Endothelial cell of umbilical vein (primary cell): ENCODE results near the gene PHACTR2. TPM values are rescaled to one million over a fixed set of nuclear protein-coding genes. Genes with fewer than 3 reads are reported as not detected.

ENCODE experiments used
- BruUV-seq: library from RNA; stranded (reverse); fragments of 400-500 nt; replicated peaks from 2 replicates; lab custom pipeline; 2021; lab: Mats Ljungman, UMichigan
- CTCF ChIA-PET: fragments of 300-600, 350-600 bp; sonication (Branson Sonifier 250); formaldehyde crosslinking; loops from one replicate; lab custom pipeline; 2021; ENCODE audit warnings: antibody characterized with exemption, inconsistent platforms; lab: Charles Lee
- POLR2A ChIA-PET: fragments of 300-600, 350-600 bp; sonication (Branson Sonifier 250); formaldehyde crosslinking; loops from one replicate; lab custom pipeline; 2021; ENCODE audit warnings: antibody characterized with exemption, inconsistent platforms; lab: Charles Lee
- DNase-seq: peaks from one replicate; pipeline ENCODE4 v3.0.0-alpha.2; 2011; ENCODE audit warnings: low read depth, low spot score
- FAIRE-seq: peaks from 2 replicates; lab custom pipeline; 2011; peaks lifted over from hg19 to GRCh38; lab: Jason Lieb, UNC
- H2AFZ ChIP-seq: 2 replicates; pipeline ENCODE4 v1.6.0; 2012; ENCODE audit warnings: low read depth, low read length, control low read depth, inconsistent platforms
- H3K27ac ChIP-seq: 2 replicates; pipeline ENCODE4 v1.5.1; 2011; ENCODE audit warnings: low read depth, mild to moderate bottlenecking, control low read depth, low read length, moderate library complexity; ENCODE audit not compliant: insufficient read depth
- H3K27me3 ChIP-seq, 2 experiments: 2 replicates each; pipeline versions ENCODE4 v1.6.0 to v1.6.1; 2011; ENCODE audit warnings: low read length in 2 of 2, mixed read lengths in 1 of 2; ENCODE audit not compliant: control insufficient read depth in 2 of 2, insufficient read depth in 2 of 2
- H3K36me3 ChIP-seq, 2 experiments: 2 replicates in 1 of 2; 3 replicates in 1 of 2; pipeline ENCODE4 v1.5.1; 2011; ENCODE audit warnings: low read length in 2 of 2, mild to moderate bottlenecking in 1 of 2, moderate library complexity in 1 of 2; ENCODE audit not compliant: control insufficient read depth in 2 of 2, insufficient read depth in 2 of 2; ENCODE audit errors: extremely low read depth in 1 of 2
- H3K4me1 ChIP-seq: 3 replicates; pipeline ENCODE4 v1.5.1; 2011; ENCODE audit warnings: mild to moderate bottlenecking, low read length; ENCODE audit not compliant: control insufficient read depth, insufficient read depth; ENCODE audit errors: extremely low read depth
- H3K4me2 ChIP-seq: 2 replicates; pipeline ENCODE4 v1.6.1; 2011; ENCODE audit warnings: low read length, control low read depth, mixed read lengths; ENCODE audit not compliant: insufficient read depth
- H3K4me3 ChIP-seq, 3 experiments: fragments of 200-600 bp in 1 of 3; sonication (generic), shearing (Covaris generic) in 1 of 3; replicated peaks in 1 of 3; 2 replicates each; pipeline ENCODE4 v1.5.1; 2011 to 2016; ENCODE audit warnings: control low read depth in 3 of 3, low read length in 3 of 3, mild to moderate bottlenecking in 2 of 3, inconsistent platforms in 1 of 3, low read depth in 1 of 3, moderate library complexity in 1 of 3; ENCODE audit not compliant: insufficient read depth in 1 of 3
- H3K79me2 ChIP-seq: 2 replicates; pipeline ENCODE4 v1.6.0; 2012; ENCODE audit warnings: low read length, inconsistent platforms; ENCODE audit not compliant: control insufficient read depth, insufficient read depth
- H3K9ac ChIP-seq: replicated peaks from 2 replicates; pipeline ENCODE3; 2011; ENCODE audit warnings: low read length, control low read depth; ENCODE audit not compliant: insufficient read depth; ENCODE audit errors: extremely low read depth
- H3K9me1 ChIP-seq: replicated peaks from 3 replicates; pipeline ENCODE4 v1.6.0; 2011; ENCODE audit warnings: mild to moderate bottlenecking, low read length; ENCODE audit not compliant: control insufficient read depth, insufficient read depth; ENCODE audit errors: extremely low read depth
- H3K9me3 ChIP-seq: replicated peaks from 2 replicates; pipeline ENCODE4 v1.5.1; 2012; ENCODE audit warnings: low read length, inconsistent platforms; ENCODE audit not compliant: control insufficient read depth, insufficient read depth
- H4K20me1 ChIP-seq: replicated peaks from 2 replicates; pipeline ENCODE3; 2011; ENCODE audit warnings: mild to moderate bottlenecking, low read length; ENCODE audit not compliant: control insufficient read depth, insufficient read depth; ENCODE audit errors: extremely low read depth
- CTCF ChIP-seq, 2 donors: IDR thresholded peaks; 1 replicate in 1 of 2; 2 replicates in 1 of 2; pipeline ENCODE4 v1.5.1; 2011; ENCODE audit warnings: low read length in 2 of 2, mild to moderate bottlenecking in 2 of 2, moderate library complexity in 2 of 2, control low read depth in 1 of 2, inconsistent platforms in 1 of 2, low read depth in 1 of 2; ENCODE audit not compliant: insufficient read depth in 1 of 2; ENCODE audit errors: extremely low read depth in 1 of 2
- EZH2 ChIP-seq: IDR thresholded peaks from 2 replicates; pipeline ENCODE4 v1.6.1; 2012; ENCODE audit warnings: borderline replicate concordance, low read depth, mild to moderate bottlenecking, moderate library complexity, low read length, inconsistent platforms; ENCODE audit not compliant: severe bottlenecking
- JUN ChIP-seq: IDR thresholded peaks from 2 replicates; pipeline ENCODE4 v1.6.1; 2011; ENCODE audit warnings: borderline replicate concordance, low read depth; ENCODE audit not compliant: insufficient read length, insufficient read depth
- MYC ChIP-seq: IDR thresholded peaks from one replicate; pipeline ENCODE4 v1.6.1; 2011; ENCODE audit warnings: mild to moderate bottlenecking, low read depth, low read length
- POLR2A ChIP-seq: IDR thresholded peaks from 2 replicates; pipeline ENCODE4 v1.6.1; 2012; ENCODE audit warnings: low read depth, mild to moderate bottlenecking, control low read depth, low read length
- POLR2AphosphoS5 ChIP-seq: IDR thresholded peaks from 2 replicates; pipeline ENCODE4 v1.6.1; 2012; ENCODE audit warnings: low read depth, mild to moderate bottlenecking, control low read depth, low read length, moderate library complexity; ENCODE audit not compliant: insufficient read depth
- dilution Hi-C: fragments of 300-500 bp; cut with MboI; formaldehyde crosslinking; loops from one replicate; pipeline ENCODE4 v1.15.0; 2019; ENCODE audit warnings: low sequenced_read_pairs; ENCODE audit not compliant: extremely low pct_ligation_motif_present
- intact Hi-C: fragments of 100-400 bp; cut with micrococcal nuclease; formaldehyde crosslinking; loops from one replicate; pipeline ENCODE4 v1.10.0; 2022
- polyA plus RNA-seq, 4 experiments: library from polyadenylated mRNA; depleted of rRNA in 3 of 4; stranded (reverse) in 3 of 4; unstranded in 1 of 4; fragments of >200 nt; gene quantifications; 2 replicates each; pipeline versions ENCODE4 v1.2.1 to v1.2.3, GENCODE V29; 2011 to 2012; ENCODE audit warnings: missing spikeins in 1 of 4
- total RNA-seq: library from RNA; stranded (reverse); gene quantifications from 2 replicates; pipeline ENCODE4 v1.2.3, GENCODE V29; 2021

Gene PHACTR2
- total and polyA plus RNA-seq, 2 donors (not counting 3 experiments of a cell fraction or from before 2014, with no cell fraction given) = 16.3 to 178 TPM

- no peak overlapping the region for H3K4me3 ChIP-seq
- TF ChIP-seq MYC = no peak
- no peak for TF ChIP-seq CTCF (IDR thresholded peaks at IDR 0.05; ENCODE audit: extremely low read depth in 1 of 2, insufficient read depth in 1 of 2, low read depth in 1 of 2, low read length in 2 of 2)
- TF ChIP-seq POLR2AphosphoS5 = no peak
- no peak for TF ChIP-seq EZH2
- no peak for TF ChIP-seq POLR2A
- DNase-seq (no peak), FAIRE-seq (no peak)
- POLR2A ChIA-PET = no interaction called here
- no peak overlapping the region for H3K27ac ChIP-seq
- no peak overlapping the region for H3K9ac ChIP-seq
- CTCF ChIA-PET = no interaction called here
- BruUV-seq = no TSS peak
- no peak overlapping the region for H3K4me2 ChIP-seq
- H3K36me3 ChIP-seq = peaks cover 0 to 2% of the 10 kb centered on the region in 2 experiments
- H3K9me1 ChIP-seq = no peaks in the 10 kb centered on the region
- H4K20me1 ChIP-seq = peaks cover 15% of the 10 kb centered on the region
- H3K27me3 ChIP-seq = no peaks in the 10 kb centered on the region
- H3K79me2 ChIP-seq = peaks cover 22% of the 10 kb centered on the region
- H2AFZ ChIP-seq = no peak overlapping the region
- peaks cover 10% of the 10 kb centered on the region for H3K4me1 ChIP-seq
- intact Hi-C loops = no loop called here
- H3K9me3 ChIP-seq = no peaks in the 10 kb centered on the region
- dilution Hi-C loops = no loop called here
Observed at GRCh38 chr6:143739341-143739851, 61.6 kb downstream of the PHACTR2 start.

GRCh38 chr6:143740213-143740612 is 62.4 kb downstream of the PHACTR2 start:
- Histone ChIP-seq H3K9me1 (no peaks in the 10 kb centered on the region), H2AFZ (no peak overlapping the region), H3K4me3 (no peak overlapping the region), H3K9ac (no peak overlapping the region), H3K36me3 (peaks cover 0 to 2% of the 10 kb centered on the region in 2 experiments), H4K20me1 (peaks cover 12% of the 10 kb centered on the region), H3K4me2 (no peak overlapping the region), H3K27ac (no peak overlapping the region), H3K4me1 (peaks cover 5% of the 10 kb centered on the region), H3K79me2 (peaks cover 25% of the 10 kb centered on the region), H3K9me3 (no peaks in the 10 kb centered on the region), H3K27me3 (no peaks in the 10 kb centered on the region)
- intact Hi-C loops (no loop called here), dilution Hi-C loops (no loop called here)
- CTCF ChIA-PET = no interaction called here
- FAIRE-seq = no peak
- DNase-seq = no peak
- POLR2A ChIA-PET = interaction anchor here (0.6 kb wide), 1 partner anchor 10 kb away, joined by 7 read pairs; no protein-coding TSS in a partner anchor
- no TSS peak for BruUV-seq
- no peak for TF ChIP-seq JUN
